IPS-NIHi11 (cell line): ENCODE data around the gene RIMBP2.
"Not testable (repeated sequence)": the region's sequence is repeated elsewhere in the genome, so short reads cannot be mapped to it uniquely, and the experiment has no call there.

Source experiments
- DNase-seq: peaks from one replicate; pipeline ENCODE4 v3.0.0; 2012; ENCODE audit warnings: mixed read lengths, low spot score

The RIMBP2 gene

DNA sequence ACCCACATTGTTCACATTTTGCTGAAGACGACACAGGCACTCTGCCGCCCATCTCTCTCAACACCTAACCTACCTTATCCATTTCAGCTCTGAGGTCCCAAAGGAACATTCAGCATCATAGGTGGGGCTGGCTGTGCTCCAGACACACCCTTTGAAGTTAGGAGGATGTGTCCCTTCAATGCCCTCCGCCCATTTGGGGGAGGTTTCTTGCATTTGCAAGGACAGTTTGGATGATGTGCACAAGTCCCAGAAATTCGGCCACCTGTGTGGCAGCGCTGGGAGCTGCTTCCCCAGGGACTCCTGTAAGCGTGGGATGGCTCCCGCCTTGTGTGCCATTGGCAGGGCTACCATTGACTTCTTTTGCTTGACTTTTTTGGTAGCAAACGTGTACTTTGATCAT lies 113.8 kb downstream of the RIMBP2 start:
- DNase-seq, result no peak

DNA sequence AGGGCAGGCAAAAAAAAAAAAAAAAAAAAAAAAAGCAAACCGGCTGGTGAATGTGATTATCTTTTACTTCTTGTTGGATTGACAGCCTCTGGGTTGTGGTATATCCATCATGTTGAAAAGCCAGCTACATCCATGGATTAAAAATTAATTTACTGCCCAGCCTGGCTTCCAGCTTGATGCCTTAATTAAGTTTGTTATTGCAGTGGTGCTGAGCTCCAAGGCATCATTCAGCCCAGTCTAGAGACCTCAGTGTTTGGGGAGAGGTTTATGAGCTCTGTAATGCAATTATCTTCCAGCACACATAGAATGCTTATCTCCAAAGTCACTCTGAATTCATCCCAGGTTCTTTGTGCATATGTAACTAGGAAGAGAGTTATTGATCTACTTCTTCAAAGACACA lies 114.8 kb downstream of the RIMBP2 start:
- no peak for DNase-seq

DNA sequence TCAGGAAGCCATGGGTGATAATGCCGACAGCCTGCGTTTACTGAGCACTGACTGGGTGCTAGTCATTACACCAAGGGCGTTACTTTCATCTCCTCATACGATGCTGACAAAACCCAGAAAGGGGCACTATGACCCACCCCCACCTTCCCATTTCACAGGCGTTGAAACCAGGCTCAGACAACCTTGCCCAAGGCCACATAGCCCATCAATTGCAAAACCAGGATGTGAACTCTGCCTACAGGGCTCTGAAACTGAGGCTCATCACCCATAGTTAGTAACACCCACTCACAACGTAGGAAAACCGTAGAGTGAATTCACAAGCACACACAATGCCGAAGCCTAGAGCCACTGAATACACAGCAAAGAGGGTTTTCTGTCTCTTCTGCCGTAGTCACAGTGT lies 119.9 kb downstream of the RIMBP2 start:
- no peak for DNase-seq

DNA sequence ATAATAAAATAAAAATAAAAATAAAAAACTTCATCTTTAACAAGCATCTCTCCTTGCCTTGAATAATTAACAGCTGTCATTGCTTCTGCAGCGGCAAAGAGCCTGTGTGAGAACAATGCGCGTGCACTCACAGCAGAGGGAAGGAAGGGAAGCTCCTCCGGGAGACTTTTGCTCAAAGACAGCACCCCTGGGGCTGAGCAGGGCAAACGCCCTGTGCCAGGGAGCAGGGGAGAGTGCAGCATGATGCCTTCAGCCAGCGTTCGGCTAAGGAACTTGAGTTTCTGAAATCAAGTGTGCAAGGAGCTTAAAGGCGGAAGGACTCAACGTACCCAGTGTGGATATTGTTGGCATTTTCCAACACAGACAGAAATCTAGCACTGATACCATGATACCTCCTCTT lies 120.5 kb downstream of the RIMBP2 start:
- DNase-seq, result no peak

DNA sequence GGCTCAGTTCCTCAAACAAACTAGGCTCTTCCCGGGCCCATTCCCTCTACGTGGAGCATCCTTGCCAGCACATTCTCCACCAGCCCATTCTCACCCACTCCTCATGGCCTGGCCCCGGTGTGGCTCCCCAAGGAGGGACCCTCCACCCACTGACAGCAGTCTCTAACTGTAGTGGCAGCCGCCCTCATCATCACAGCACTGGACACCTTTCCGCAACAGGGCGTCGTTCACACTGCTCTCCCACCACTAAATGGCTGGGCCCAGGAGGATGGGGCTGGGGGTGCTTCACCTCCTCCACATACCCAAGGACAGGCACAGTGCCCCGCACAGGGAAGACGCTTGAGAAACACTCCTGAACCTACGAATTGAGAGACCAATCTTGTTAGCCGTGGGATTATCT lies 123.0 kb downstream of the RIMBP2 start:
- no peak for DNase-seq

DNA sequence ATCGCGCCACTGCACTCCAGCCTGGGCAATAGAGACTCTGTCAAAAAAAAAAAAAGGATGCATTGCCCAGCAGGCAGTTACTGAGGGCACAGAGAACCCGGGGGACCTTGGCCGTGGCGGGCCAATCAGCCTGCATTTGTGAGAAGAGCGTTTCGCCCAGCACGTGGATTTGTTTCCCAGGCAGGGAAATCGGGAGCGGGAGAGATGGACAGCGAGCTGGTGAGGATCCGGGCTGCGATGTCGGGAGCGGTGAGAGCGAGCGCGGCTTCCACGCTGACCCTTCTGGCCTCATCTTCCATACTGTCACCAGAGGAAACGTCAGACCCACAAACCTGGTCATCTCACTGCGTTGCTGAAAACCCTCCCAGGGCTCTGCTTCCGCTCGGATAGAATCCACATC lies 123.5 kb downstream of the RIMBP2 start:
- no peak for DNase-seq

DNA sequence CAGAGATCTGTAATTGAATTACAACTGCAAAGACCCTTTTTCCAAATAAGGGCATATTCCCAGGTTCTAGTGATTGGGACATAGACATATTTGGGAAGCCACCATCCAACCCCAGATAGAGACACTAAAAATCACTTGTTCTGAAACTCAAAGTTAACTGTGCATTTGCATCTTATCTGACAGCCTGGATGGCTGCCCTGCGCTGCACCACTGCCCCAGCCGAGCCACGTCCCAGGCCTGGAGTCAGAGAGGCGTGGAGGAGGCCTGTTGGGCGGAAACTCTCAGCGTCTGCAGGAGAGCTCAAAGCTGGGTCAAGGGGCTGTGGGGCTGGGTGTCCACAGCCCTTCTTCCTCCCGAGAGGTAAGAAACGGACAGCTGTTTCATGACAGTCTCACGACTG lies 124.4 kb downstream of the RIMBP2 start:
- DNase-seq, result no peak

DNA sequence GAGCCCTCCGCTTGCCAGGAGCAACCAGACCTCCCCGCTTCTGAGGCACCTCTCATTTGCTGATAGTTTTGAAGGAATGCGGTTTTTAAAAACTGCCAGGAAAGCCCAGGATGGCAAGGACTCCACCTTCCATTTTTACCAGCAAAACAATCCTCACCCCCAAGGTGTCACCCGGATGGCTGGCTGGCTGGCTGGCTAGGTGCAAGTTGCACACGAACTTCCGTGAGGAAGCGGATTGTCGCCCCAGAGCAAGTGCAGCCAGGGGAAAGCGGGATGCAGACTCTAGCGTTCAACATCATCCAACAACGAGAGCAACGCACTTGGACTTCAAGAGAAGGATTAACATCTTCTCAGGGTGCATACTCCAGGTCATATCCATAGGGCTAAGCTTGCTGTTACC lies 125.4 kb downstream of the RIMBP2 start:
- no peak for DNase-seq

DNA sequence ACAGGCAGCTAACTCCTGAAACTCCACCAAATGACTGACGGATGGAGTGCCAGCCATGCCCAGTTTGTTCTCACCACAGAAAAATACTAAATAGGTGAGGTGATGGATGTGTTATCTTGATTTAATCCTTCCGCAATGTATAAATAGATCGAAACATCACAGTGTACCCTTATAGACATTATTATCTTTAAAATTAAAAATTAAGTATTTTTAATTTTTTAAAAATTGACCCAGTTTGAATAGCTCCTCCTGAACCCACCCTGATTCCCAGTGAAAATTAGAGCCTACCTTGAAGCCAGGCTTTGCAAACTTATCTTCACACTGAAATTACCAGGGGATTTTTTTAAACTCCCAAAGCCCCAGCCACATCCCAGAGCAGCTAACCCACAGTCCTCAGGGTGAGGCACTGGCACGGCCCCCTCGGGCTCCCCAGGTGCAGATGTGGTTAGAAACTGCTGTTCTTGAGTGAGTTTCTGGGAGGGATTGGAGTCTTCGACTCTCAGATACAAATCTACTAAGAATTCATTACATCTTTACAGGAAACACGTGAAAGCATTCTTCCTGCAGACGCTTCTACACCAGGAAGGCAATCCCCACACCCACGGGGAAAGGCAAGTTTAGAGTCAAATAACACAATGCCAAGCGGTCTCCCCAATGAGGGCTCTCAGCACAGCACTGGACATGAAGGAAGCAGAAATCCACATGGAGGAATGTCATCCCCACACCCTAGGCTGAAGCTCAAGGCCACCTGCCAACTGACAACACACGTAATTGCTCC lies 126.4 kb downstream of the RIMBP2 start:
- DNase-seq, result no peak

DNA sequence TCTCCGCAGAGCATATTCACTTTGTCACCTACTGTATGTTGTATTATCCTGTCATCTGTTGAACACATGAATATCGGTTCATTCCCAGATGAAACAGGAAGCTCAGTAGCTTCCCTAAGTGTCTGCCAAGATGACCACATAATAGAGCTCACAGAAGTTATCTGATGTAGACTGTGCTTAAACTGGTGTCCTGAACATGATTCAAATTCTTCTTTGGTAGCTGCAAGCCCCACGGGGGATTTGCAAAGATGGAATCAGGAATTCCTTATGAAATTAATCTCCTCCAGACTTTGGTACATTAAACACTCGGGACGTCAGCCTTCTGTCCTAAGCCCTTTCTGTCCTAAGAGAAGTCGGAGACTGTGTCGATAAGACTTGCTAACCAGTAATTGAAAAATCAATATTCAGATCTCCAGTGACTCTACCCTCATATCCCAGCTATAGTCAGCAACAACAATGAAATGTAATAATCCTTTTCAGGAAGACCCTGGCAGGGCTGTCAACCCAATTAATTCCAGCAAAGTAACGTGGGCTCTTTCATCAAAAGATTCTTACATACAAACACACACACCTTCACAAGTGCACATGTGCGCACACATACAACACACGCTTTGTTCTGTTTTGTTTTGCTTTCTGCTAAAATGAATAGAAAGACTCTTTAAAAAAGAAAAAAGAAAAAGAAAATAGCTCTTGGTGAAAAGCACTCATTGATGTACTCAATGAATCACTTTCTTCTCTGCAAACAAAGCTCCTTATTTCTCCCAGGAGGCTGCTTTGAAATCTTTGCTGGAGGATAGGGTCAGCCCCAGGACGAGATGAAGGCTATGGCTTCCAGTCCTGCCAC lies 127.2 kb downstream of the RIMBP2 start:
- no peak for DNase-seq

DNA sequence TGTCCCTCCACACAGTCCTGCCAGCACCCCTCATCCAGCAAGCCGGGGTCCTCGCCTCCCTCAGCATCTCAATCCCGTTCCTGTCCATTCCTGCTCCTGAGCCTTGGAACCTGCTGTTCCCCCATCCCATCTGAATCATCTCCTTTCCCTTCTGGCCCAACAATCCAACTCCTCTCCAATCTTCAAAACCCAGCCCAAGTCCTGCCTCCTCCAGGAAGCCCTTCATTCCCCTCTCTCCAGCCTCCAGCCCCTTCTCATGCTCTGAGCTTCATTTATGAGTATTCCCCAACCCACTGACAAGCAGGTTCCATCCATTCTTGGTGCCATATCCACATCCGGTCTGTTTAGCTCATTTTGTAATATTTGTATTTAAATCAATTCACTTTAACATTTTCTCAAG lies 128.1 kb downstream of the RIMBP2 start:
- DNase-seq, result no peak

DNA sequence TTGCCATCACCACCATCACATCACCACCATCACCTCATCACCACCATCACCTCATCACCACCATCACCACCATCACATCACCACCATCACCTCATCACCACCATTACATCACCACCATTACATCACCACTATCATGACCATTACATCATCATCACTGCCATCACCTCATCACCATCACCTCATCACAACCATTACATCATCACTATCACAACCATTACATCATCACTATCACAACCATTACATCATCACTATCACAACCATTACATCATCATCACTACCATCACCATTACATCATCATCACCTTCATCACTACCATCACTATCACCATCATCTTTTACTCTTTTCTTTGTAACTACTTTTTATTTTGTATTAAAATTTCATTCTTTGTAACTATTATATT lies 131.6 kb downstream of the RIMBP2 start:
- not testable (repeated sequence) for DNase-seq

DNA sequence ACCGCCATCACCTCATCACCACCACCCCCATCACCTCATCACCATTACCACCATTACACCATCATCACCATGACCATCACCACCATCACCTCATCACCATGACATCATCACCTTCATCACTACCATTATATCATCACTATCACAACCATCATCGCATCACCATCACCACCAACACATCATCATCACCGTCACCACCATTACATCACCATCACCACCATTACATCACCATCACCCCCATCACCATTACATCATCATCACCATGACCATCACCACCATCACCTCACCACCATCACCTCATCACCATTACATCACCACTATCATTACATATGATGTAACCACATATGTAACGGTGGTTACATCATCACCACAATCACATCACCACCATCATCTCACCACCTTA lies 132.3 kb downstream of the RIMBP2 start:
- no peak for DNase-seq

DNA sequence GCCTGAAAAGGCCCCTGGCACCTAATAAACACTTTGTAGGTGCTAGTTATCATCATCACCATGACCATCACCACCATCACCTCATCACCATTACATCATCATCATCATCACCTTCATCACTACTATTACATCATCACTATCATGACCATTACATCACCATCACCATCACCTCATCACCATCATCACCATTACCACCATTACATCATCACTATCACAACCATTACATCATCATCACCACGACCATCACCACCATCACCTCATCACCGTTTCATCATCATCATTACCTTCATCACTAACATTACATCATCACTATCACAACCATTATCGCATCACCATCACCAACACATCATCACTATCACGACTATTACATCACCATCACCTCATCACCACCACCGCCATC lies 132.8 kb downstream of the RIMBP2 start:
- DNase-seq, result no peak

DNA sequence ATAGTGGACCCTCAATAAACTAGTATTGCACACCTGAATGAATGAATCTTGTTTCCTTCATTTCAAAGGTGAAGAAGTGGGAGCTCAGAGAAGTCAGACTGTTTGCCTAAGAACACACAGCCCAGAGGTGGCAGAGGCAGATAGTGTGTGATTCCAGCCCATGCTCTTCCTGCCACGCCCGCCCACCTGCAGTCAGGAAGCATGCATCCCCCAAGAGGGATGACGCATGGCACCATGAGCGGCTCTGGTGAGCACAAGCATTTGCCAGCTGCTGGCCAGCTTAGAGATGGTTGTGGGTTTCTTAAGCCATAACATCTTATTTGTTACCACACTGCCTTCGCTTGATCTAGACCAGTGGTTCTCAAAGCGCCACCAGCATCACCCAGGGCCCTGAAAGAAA lies 133.8 kb downstream of the RIMBP2 start:
- no peak for DNase-seq

DNA sequence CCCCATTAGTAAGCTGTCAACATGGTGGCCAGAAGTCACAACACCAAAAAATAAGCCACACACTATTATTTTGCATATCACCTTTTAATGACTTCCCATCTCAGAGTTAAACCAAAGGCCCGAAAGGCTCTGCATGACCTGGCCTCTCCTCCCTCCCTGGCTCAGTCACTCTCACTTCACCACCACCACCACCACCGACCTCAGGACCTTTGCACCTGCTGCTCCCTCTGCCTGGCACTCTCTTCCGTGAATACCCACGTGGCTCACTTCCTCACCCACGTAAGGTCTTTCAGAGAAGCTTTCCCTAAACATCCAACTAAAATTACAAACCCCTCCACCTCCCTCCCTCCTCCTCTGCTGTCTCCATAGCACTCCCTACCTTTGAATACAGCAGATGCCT lies 134.3 kb downstream of the RIMBP2 start:
- DNase-seq, result no peak

DNA sequence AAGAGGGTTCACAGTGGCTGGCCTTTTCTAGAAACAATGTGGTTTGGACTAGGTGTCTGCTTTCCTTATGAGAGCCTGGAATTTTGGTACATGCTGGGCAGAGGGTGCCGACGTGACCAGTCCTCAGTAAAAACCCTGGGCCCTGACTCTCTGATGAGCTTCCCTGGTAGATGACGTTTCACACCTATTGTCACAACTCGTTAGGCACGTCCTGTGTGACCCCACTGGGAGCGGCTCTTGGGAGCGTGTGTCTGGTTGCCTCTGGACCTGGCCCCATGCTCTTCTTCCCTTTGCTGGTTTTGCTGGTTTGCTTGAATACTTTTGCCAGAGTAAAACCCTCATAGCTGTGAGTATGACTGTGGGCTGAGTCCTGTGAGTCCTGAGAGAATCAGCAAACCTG lies 136.9 kb downstream of the RIMBP2 start:
- DNase-seq, result no peak

DNA sequence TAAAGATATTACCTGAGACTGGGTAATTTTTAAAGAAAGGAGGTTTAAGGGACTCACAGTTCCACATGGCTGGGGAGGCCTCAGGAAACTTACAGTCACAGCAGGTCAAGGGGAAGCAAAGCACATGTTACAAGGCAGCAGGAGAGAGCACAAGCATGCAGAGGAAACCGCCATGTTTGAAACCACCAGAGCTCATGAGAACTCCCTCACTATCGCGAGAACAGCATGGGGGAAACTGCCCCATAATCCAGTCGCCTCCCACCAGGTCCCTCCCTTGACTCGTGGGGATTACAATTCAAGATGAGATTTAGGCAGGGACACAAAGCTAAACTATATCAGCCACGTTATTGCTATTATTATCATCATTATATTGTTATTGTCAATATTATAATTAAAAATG lies 138.7 kb downstream of the RIMBP2 start:
- DNase-seq, result no peak

DNA sequence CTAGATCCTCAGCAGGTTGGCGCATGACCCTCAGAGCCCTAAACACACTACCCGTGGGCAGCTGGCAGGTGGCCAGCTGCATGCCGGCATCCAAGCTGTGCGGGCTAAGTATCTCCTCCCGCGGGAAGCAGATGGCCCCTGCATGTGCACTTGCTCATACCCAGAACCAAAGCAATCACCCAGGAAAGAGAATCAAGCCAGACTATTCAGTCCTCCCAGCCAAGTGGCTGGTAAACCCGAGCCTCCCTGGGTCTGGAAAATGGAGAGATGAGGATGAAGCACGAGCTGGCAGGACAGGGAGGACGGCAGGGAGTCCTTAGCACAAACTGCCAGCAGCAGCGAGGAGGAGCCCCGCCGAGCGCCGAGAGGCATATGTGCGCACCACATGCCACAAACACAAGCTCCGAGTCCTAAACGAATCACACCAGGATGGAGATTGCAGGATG lies 139.7 kb downstream of the RIMBP2 start:
- DNase-seq, result no peak

DNA sequence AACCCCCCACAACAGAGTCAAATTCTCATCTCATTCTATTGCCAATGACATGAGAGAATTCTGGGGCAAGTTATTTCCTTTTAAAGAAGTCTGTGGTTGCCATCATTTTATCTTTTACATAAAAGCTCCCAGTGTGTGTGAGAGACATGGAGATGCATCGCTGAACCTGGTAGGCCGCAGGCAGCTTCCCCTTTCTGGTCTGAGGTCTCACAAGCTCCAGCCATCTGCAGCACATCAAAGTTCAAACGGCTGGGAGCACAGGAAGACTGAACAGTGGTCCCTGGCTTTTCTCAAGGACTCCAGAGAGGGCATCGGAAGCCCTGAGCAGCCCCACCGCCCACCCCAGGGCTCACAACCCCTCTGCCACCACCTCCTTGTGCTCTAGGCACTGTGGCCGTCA lies 141.7 kb downstream of the RIMBP2 start:
- DNase-seq, result no peak

DNA sequence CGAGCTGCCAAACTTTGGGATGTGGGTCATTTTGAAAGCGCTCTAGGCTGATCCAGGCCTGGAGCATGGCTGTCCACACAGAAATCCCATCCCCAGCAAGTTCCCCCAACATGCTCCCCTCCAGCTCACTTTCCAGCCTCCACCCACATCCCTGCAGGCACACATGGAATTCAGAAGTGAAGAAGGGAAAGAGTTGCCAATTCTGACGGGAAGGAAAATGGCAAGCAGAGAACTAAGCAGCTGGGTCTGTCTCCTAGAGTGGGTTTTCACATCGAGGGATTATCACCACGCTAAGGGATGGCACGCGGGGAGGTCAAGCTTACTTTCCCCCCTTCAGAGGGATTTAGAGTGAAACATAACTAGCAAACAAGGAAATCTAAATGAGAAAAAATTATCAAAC lies 142.3 kb downstream of the RIMBP2 start:
- no peak for DNase-seq

DNA sequence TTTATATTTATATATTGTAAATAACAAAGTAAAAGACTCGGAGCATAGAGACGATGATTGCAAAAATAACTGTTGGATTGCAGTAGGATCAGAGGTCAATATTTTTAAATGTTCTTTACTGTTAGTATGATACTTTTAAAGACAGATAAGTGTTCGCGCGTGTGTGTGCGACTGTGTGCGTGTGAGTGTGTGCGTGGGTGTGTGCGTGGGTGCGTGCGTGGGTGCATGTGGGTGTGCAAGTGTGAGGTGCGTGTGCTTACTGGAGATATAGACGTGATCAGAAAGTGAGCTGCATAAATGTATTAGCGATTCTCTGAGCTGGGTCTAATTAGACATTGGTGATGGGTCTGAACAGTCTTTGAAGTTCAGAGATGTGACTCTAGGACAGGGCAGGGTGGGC lies 142.9 kb downstream of the RIMBP2 start:
- DNase-seq, result no peak

DNA sequence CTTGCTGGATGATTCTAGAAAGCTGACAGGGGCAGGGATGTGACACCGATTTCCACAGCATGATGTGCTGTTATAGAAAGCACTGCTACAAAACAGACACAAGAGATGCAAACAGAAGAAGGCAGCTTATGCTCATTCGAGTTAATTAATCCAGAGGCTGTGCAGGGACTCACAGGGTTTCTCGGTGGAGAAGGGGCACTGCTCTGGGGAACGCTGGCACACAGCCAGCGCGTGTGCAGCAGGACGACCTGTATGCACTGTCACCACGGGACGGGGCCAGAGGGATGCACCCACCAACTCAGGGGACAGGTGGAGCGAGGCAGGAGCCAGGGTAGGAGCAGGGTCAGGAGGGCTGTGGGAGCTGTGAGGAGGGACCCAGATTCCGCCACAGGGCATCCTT lies 143.5 kb downstream of the RIMBP2 start:
- no peak for DNase-seq

DNA sequence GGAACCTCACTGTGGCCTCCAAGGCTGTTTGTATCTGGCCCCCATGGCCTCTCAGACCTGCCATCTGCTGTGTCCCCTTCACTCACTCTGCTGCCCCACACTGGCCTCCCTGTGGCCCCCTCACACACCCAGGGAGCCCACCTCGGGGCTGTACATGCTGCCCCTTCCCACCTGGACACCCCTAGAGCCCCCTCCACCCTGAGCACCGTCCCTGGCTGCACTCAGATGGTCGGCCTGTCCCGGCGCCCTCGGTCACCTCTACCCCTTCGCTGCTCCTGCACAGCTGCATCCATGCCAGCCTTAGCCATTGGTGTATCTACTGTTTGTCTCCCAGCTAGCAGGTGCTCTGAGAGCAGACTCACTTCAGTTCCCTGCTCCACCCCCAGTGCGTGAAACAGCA lies 144.4 kb downstream of the RIMBP2 start:
- DNase-seq, result no peak
